ENCODE results near the gene OR51T1. TPM values are rescaled to one million over a fixed set of nuclear protein-coding genes. Genes with fewer than 3 reads are reported as not detected.
A peak's percentile ranks its signal among the peaks of the same experiment; 100 is the strongest.

The OR51T1 gene
- total and polyA plus RNA-seq, 2 experiments from 2014 or later = not detected

DNA sequence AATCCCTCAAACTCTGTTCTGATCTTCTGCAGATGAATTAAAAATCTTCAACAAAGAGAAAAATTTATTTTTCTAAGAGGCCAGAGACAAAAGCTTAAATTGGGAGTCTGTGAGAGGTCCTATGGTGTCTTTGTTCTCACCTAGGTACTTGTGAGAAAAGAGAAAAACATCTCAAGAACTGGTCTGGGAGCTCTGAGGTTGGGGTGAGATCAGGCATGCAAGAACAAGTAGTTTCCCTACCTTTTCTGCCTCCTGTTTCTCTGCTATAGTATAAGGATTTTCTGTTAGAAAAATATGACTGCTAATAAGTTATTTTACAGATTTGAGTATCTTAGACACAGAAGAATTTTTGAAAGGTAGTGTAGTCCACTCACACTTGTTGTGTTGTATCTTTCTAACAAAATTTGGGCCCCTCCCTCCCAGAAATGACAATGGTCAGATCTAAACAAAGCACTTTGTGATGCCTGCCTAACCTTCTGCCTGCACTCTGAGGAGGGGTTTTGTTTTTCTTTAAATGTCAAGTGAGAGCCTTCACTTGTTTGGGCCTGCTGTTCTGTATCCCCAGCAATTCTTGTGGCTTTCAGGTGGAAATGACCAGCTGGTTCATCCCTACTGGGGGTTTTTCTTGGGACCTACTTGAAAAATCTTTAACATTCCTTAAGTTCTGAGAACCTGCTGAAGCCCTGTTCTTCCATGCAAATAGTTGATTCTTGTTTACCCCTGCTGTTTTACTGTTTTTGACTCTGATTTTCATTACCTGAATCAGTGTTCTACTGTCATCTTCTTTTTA, 19.1 kb upstream of the OR51T1 start:
- Histone ChIP-seq H3K9me2 (ENCODE audit: insufficient read depth) (no peaks in the 10 kb centered on the region), H3K4me3 (no peak overlapping the region), H3K9me3 (ENCODE audit: low read depth) (peaks cover 6% of the 10 kb centered on the region), H3K4me1 (ENCODE audit: insufficient read depth) (no peaks in the 10 kb centered on the region), H3K27me3 (replicated peaks; ENCODE audit: insufficient read depth) (no peaks in the 10 kb centered on the region), H3F3A (ENCODE audit: insufficient read depth) (no peaks in the 10 kb centered on the region), H2AFZ (no peak overlapping the region), H3K9ac (no peak overlapping the region), H3K27ac (no peak overlapping the region), H3K79me2 (ENCODE audit: insufficient read depth) (no peaks in the 10 kb centered on the region), H3K36me3 (ENCODE audit: low read depth) (no peaks in the 10 kb centered on the region), H4K20me1 (ENCODE audit: insufficient read depth) (no peaks in the 10 kb centered on the region), H3K4me2 (ENCODE audit: unreplicated experiment) (no peak overlapping the region)
- in situ Hi-C loops (cut with MboI) = no loop called here
- TF ChIP-seq EZH2phosphoT487 (IDR thresholded peaks at IDR 0.05; ENCODE audit: insufficient read depth, low read depth) (no peak), EZH2 (IDR thresholded peaks at IDR 0.05; ENCODE audit: insufficient read depth, poor library complexity, severe bottlenecking) (no peak)
- no peak for DNase-seq

GRCh38 chr11:4863876-4864275, 17.8 kb upstream of the OR51T1 start:
- H2AFZ ChIP-seq = no peak overlapping the region
- H4K20me1 ChIP-seq (ENCODE audit: insufficient read depth) = no peaks in the 10 kb centered on the region
- no peaks in the 10 kb centered on the region for H3K27me3 ChIP-seq (replicated peaks; ENCODE audit: insufficient read depth)
- no peak overlapping the region for H3K4me3 ChIP-seq
- H3F3A ChIP-seq (ENCODE audit: insufficient read depth) = no peaks in the 10 kb centered on the region
- H3K4me1 ChIP-seq (ENCODE audit: insufficient read depth) = no peaks in the 10 kb centered on the region
- WGBS, 2 experiments (ENCODE audit: low coverage in 1 of 2, low lambda C conversion rate in 2 of 2, missing lambda C conversion rate in 2 of 2) = 2 to 3% methylated on average over 4 of the region's 4 CpGs
- peaks cover 6% of the 10 kb centered on the region for H3K9me3 ChIP-seq (ENCODE audit: low read depth)
- in situ Hi-C loops (cut with MboI) = no loop called here
- H3K79me2 ChIP-seq (ENCODE audit: insufficient read depth) = no peaks in the 10 kb centered on the region
- no peaks in the 10 kb centered on the region for H3K9me2 ChIP-seq (ENCODE audit: insufficient read depth)
- no peak overlapping the region for H3K9ac ChIP-seq
- no peaks in the 10 kb centered on the region for H3K36me3 ChIP-seq (ENCODE audit: low read depth)
- no peak overlapping the region for H3K4me2 ChIP-seq (ENCODE audit: unreplicated experiment)
- no peak for DNase-seq
- no peak overlapping the region for H3K27ac ChIP-seq
- TF ChIP-seq EZH2 (IDR thresholded peaks at IDR 0.05; ENCODE audit: insufficient read depth, poor library complexity, severe bottlenecking) = no peak
- no peak for TF ChIP-seq EZH2phosphoT487 (IDR thresholded peaks at IDR 0.05; ENCODE audit: insufficient read depth, low read depth)

GRCh38 chr11:4865855-4866254, 15.8 kb upstream of the OR51T1 start:
- H3K9me3 ChIP-seq (ENCODE audit: low read depth) = peaks cover 6% of the 10 kb centered on the region
- in situ Hi-C loops (cut with MboI) = no loop called here
- no peak for DNase-seq
- no peaks in the 10 kb centered on the region for H3K79me2 ChIP-seq (ENCODE audit: insufficient read depth)
- TF ChIP-seq EZH2 (IDR thresholded peaks at IDR 0.05; ENCODE audit: insufficient read depth, poor library complexity, severe bottlenecking) (no peak), EZH2phosphoT487 (IDR thresholded peaks at IDR 0.05; ENCODE audit: insufficient read depth, low read depth) (no peak)
- H3K4me3 ChIP-seq = no peak overlapping the region
- H3K27ac ChIP-seq = no peak overlapping the region
- no peak overlapping the region for H3K9ac ChIP-seq
- no peak overlapping the region for H3K4me2 ChIP-seq (ENCODE audit: unreplicated experiment)
- H3K36me3 ChIP-seq (ENCODE audit: low read depth) = no peaks in the 10 kb centered on the region
- H3K9me2 ChIP-seq (ENCODE audit: insufficient read depth) = no peaks in the 10 kb centered on the region
- WGBS, 2 experiments (ENCODE audit: low coverage in 1 of 2, low lambda C conversion rate in 2 of 2, missing lambda C conversion rate in 2 of 2) = 0 to 3% methylated on average over 1 of the region's 1 CpG
- no peaks in the 10 kb centered on the region for H3F3A ChIP-seq (ENCODE audit: insufficient read depth)
- H2AFZ ChIP-seq = no peak overlapping the region
- H3K4me1 ChIP-seq (ENCODE audit: insufficient read depth) = no peaks in the 10 kb centered on the region
- H4K20me1 ChIP-seq (ENCODE audit: insufficient read depth) = no peaks in the 10 kb centered on the region
- H3K27me3 ChIP-seq (replicated peaks; ENCODE audit: insufficient read depth) = no peaks in the 10 kb centered on the region

DNA sequence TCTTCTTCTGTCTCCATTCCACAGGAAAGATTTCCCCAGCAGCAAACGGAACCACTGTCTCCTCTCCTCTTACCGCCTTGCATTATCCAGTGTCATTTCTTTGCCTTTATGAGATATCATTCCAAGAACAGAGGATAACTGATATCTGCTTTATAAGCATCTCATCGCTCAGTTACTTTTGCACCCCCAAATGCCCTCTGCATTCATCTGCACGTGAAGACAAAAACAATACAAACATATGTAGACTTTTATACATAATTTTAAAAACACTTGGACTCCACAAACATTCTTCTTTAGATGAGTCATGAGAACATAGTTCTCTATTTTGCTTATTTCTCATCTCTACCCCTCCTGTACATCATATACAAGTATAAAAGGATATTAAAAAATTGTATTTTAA, 512 bp upstream of the OR51T1 start:
- Histone ChIP-seq H3K9me2 (ENCODE audit: insufficient read depth) (no peaks in the 10 kb centered on the region), H3K4me1 (ENCODE audit: insufficient read depth) (no peaks in the 10 kb centered on the region), H3K27ac (no peak overlapping the region), H3K9ac (no peak overlapping the region), H3K9me3 (ENCODE audit: low read depth) (no peaks in the 10 kb centered on the region), H3K27me3 (replicated peaks; ENCODE audit: insufficient read depth) (no peaks in the 10 kb centered on the region; the same call in 1 of the 2 replicates), H3K4me3 (no peak overlapping the region), H3F3A (ENCODE audit: insufficient read depth) (no peaks in the 10 kb centered on the region), H3K4me2 (ENCODE audit: unreplicated experiment) (no peak overlapping the region), H2AFZ (no peak overlapping the region), H3K79me2 (ENCODE audit: insufficient read depth) (no peaks in the 10 kb centered on the region), H3K36me3 (ENCODE audit: low read depth) (no peaks in the 10 kb centered on the region), H4K20me1 (ENCODE audit: insufficient read depth) (no peaks in the 10 kb centered on the region)
- DNase-seq = peak; percentile 2
- WGBS, 2 experiments (ENCODE audit: low coverage in 1 of 2, low lambda C conversion rate in 2 of 2, missing lambda C conversion rate in 2 of 2) = 19 to 25% methylated on average over 4 of the region's 4 CpGs
- TF ChIP-seq EZH2 (IDR thresholded peaks at IDR 0.05; ENCODE audit: insufficient read depth, poor library complexity, severe bottlenecking) (no peak), EZH2phosphoT487 (IDR thresholded peaks at IDR 0.05; ENCODE audit: insufficient read depth, low read depth) (no peak)
- in situ Hi-C loops (cut with MboI) = no loop called here

All from GM23248 (cell line).